GM23338 (cell line): ENCODE data around the gene ITGA3.

ENCODE experiments used
- TF ChIP-seq, protein P1 (sequence below), 2 experiments: fragments of 200-600 bp in 1 of 2; sonication (generic) in 1 of 2; conservative IDR thresholded peaks; 2 replicates each; pipeline versions ENCODE4 v1.5.1 to v1.6.1; 2016 to 2017; ENCODE audit warnings: antibody characterized with exemption in 2 of 2, low read depth in 2 of 2, mild to moderate bottlenecking in 2 of 2, moderate library complexity in 1 of 2
- TF ChIP-seq, protein P2 (sequence below): IDR thresholded peaks from 2 replicates; pipeline ENCODE4 v1.6.1; 2016; ENCODE audit warnings: antibody characterized with exemption

DNA sequence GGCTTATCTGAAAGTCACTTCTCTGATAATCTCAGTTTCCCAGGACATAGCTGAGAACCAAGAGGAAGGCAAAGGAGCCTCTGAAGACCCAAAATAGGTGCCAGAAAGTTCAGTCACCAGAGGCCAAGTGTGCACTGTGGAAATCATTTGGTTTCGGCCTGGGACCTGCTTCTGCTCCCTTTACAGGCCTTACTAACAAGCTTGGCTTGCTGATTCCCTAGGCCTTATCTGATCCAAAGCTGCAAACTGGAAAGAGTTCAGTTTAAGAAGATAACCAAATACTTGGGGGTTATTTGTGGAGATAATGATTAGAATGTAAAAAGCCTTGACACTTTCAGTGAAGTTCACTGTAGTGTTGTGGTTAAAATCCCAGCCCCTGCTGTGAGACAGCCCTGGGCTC is 17.0 kb downstream of the ITGA3 start:
- TF ChIP-seq, protein P1, sequence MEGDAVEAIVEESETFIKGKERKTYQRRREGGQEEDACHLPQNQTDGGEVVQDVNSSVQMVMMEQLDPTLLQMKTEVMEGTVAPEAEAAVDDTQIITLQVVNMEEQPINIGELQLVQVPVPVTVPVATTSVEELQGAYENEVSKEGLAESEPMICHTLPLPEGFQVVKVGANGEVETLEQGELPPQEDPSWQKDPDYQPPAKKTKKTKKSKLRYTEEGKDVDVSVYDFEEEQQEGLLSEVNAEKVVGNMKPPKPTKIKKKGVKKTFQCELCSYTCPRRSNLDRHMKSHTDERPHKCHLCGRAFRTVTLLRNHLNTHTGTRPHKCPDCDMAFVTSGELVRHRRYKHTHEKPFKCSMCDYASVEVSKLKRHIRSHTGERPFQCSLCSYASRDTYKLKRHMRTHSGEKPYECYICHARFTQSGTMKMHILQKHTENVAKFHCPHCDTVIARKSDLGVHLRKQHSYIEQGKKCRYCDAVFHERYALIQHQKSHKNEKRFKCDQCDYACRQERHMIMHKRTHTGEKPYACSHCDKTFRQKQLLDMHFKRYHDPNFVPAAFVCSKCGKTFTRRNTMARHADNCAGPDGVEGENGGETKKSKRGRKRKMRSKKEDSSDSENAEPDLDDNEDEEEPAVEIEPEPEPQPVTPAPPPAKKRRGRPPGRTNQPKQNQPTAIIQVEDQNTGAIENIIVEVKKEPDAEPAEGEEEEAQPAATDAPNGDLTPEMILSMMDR (conservative IDR thresholded peaks at IDR 0.05; ENCODE audit: low read depth in 2 of 2), result no peak
- TF ChIP-seq, protein P2, sequence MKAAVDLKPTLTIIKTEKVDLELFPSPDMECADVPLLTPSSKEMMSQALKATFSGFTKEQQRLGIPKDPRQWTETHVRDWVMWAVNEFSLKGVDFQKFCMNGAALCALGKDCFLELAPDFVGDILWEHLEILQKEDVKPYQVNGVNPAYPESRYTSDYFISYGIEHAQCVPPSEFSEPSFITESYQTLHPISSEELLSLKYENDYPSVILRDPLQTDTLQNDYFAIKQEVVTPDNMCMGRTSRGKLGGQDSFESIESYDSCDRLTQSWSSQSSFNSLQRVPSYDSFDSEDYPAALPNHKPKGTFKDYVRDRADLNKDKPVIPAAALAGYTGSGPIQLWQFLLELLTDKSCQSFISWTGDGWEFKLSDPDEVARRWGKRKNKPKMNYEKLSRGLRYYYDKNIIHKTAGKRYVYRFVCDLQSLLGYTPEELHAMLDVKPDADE, result no peak
